DMS79 (cell line): ENCODE data around the gene SYNE2.
"Not testable (repeated sequence)": the region's sequence is repeated elsewhere in the genome, so short reads cannot be mapped to it uniquely, and the experiment has no call there.

ENCODE experiments used
- DNase-seq: peaks from one replicate; lab custom pipeline; 2025; lab: John Stamatoyannopoulos, UW

SYNE2 gene

DNA sequence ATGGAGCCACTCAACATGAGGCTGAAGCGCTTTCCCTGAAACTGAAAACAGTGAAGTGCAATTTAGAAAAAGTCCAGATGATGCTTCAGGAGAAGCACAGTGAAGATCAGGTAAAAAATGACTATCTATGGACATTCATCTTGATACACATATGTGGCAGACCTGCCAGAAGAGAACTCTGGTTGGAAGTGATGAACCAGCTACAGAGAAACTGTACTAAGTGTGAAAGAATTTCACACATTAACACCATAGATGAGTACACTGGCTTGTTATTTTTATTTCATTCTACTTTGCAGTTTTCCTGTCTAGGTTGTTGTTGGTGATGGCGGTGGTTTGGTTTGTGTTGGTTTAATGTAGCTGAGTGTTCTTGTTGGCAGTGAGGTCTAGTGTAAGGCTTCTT is 266.7 kb downstream of the SYNE2 start:
- DNase-seq: no peak

DNA sequence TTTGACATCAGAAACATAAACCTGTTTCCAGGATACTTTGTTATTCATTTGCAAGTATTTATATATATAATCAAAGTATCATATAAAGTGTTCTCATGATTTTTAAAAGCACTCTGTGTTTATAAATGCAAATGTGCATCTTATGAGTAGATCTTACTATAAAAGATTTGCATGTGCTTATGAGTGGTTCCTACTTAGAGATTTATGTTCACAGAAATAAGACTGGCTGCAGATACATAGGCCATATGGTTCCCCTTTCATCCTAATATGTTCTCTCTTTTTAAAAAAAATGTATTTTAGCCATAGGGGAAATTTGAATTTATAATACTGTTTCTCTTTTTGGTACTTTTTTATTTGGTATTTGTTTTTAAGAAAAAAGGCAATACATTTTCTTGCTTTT is 267.2 kb downstream of the SYNE2 start:
- DNase-seq: no peak

- DNase-seq: no peak
Observed at GRCh38 chr14:64123241-64123822, 270.5 kb downstream of the SYNE2 start.

- no peak for DNase-seq
Observed at GRCh38 chr14:64125270-64125669, 272.5 kb downstream of the SYNE2 start.

DNA sequence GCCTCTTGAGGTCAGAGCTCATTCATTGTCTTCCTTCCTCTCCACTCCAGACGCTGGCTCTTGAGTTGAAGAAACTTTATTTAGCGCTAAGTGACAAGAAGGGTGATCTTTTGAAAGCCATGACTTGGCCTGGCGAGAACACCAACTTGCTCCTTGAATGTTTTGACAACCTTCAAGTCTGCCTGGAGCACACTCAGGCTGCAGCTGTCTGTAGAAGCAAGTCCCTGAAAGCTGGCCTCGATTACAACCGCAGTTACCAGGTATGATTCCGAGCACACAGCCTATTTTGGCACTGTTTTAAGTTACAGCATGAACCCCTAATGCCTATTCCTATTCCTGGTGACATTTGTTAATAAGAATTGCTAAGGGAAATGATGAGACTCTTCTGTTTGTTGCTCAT is 273.7 kb downstream of the SYNE2 start:
- DNase-seq: peak; percentile 57

GRCh38 chr14:64137657-64138290 is 285.0 kb downstream of the SYNE2 start:
- no peak for DNase-seq

- no peak for DNase-seq
Observed at GRCh38 chr14:64147126-64147790, 294.5 kb downstream of the SYNE2 start.

- no peak for DNase-seq
Observed at GRCh38 chr14:64149921-64150320, 297.1 kb downstream of the SYNE2 start.

- DNase-seq: no peak
Observed at GRCh38 chr14:64158608-64159007, 305.8 kb downstream of the SYNE2 start.

GRCh38 chr14:64159588-64159987 is 306.8 kb downstream of the SYNE2 start:
- no peak for DNase-seq

DNA sequence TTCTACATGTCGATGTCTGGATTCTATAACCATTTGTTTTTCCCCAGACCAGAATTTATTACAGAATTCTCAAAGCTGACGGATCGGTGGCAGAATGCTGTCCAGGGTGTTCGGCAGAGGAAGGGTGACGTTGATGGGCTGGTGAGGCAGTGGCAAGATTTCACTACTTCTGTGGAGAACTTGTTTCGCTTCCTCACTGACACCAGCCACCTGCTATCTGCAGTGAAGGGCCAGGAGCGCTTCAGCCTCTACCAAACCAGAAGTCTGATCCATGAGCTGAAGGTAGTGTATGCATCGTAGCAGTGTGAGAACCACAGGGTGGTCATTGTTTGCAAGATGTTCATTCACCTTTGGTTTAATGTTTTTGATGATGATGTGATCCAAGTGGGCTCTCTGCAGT is 317.4 kb downstream of the SYNE2 start:
- DNase-seq: no peak

- DNase-seq: no peak
Observed at GRCh38 chr14:64174922-64175782, 322.3 kb downstream of the SYNE2 start.

DNA sequence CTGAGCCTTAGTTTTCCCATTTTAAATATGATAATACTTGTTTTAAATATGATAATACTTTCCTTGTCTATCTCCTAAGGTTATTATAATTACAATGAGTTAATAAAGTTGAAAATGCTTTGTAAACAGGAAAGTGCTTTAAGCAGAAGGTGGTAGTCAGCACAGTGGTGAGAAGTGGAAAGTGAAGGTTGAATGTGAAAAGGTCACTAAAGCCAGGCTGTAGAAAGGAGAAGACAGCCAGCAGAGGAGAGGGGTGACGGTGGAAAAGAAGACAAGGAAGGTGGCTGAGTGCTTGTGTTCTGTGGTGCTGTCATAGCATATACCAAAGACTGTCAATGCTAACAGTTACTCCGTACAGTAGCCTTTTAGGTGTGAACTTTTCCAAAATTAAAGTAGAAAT is 323.5 kb downstream of the SYNE2 start:
- no peak for DNase-seq

GRCh38 chr14:64178814-64179213 is 326.0 kb downstream of the SYNE2 start:
- DNase-seq: no peak

GRCh38 chr14:64182908-64183307 is 330.1 kb downstream of the SYNE2 start:
- DNase-seq: not testable (repeated sequence)

GRCh38 chr14:64184103-64184729 is 331.4 kb downstream of the SYNE2 start:
- no peak for DNase-seq

- no peak for DNase-seq
Observed at GRCh38 chr14:64185184-64185583, 332.4 kb downstream of the SYNE2 start.

- no peak for DNase-seq
Observed at GRCh38 chr14:64186231-64187129, 333.7 kb downstream of the SYNE2 start.

GRCh38 chr14:64187331-64187730 is 334.5 kb downstream of the SYNE2 start:
- no peak for DNase-seq

DNA sequence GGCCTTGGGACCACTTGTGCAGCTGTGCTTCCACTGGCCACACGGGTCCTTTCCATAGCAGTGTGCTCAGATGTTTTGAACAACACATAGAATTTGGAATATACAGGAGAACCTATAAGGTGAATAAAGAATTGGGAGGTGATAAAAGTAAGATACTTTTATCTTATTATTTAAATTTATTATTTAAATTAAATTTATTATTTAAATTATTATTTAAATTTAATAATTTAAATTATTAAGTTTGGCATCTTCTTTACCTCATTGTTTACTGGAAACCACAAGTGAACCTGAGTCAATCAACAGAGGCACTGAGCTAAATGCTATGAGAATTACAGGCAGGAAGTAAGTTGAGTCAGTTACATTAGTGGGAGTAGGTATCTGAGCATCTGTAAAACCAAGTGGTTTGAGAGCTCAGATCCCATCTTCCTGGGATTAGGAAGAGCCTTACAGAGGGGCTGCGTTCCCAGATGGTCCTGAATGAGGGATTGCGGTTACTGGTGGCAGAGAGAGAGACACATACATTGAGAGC is 338.2 kb downstream of the SYNE2 start:
- DNase-seq: no peak

- no peak for DNase-seq
Observed at GRCh38 chr14:64191756-64192155, 339.0 kb downstream of the SYNE2 start.
